ENCODE data around the gene ABCF1.

GRCh38 chr6:30615219-30615957 lies 44.1 kb downstream of the ABCF1 start:
- no peak for TF ChIP-seq POLR2A (IDR thresholded peaks at IDR 0.05)
- TF ChIP-seq, protein P1, sequence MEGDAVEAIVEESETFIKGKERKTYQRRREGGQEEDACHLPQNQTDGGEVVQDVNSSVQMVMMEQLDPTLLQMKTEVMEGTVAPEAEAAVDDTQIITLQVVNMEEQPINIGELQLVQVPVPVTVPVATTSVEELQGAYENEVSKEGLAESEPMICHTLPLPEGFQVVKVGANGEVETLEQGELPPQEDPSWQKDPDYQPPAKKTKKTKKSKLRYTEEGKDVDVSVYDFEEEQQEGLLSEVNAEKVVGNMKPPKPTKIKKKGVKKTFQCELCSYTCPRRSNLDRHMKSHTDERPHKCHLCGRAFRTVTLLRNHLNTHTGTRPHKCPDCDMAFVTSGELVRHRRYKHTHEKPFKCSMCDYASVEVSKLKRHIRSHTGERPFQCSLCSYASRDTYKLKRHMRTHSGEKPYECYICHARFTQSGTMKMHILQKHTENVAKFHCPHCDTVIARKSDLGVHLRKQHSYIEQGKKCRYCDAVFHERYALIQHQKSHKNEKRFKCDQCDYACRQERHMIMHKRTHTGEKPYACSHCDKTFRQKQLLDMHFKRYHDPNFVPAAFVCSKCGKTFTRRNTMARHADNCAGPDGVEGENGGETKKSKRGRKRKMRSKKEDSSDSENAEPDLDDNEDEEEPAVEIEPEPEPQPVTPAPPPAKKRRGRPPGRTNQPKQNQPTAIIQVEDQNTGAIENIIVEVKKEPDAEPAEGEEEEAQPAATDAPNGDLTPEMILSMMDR (IDR thresholded peaks at IDR 0.05) = no peak

Data from uterus (tissue), 2 donors.